Lower lobe of right lung (tissue), 2 donors: Measurements from ENCODE around the gene FCHO1. TPM values are rescaled to one million over a fixed set of nuclear protein-coding genes. Genes with fewer than 3 reads are reported as not detected.

ENCODE experiments used
- ATAC-seq, 2 donors: fragments of 200-7000 bp; cut with Tn5 transposase; one replicate each; pipeline ENCODE4 v1.9.1; 2020 to 2022; ENCODE audit warnings: mild to moderate bottlenecking in 2 of 2, moderate library complexity in 2 of 2
- DNase-seq: peaks from one replicate; pipeline ENCODE4 v3.0.0-alpha.2; 2020
- H3K27ac ChIP-seq: fragments of 200-600 bp; one replicate; pipeline ENCODE4 v1.8.0; 2022
- H3K27me3 ChIP-seq: fragments of 200-600 bp; one replicate; pipeline ENCODE4 v1.8.0; 2022; ENCODE audit warnings: low read depth
- H3K36me3 ChIP-seq: fragments of 200-600 bp; one replicate; pipeline ENCODE4 v1.8.0; 2022; ENCODE audit warnings: mild to moderate bottlenecking
- H3K4me1 ChIP-seq: fragments of 200-600 bp; one replicate; pipeline ENCODE4 v1.8.0; 2022
- H3K4me3 ChIP-seq: fragments of 200-600 bp; one replicate; pipeline ENCODE4 v1.8.0; 2022; ENCODE audit warnings: mild to moderate bottlenecking
- H3K9me3 ChIP-seq: fragments of 200-600 bp; one replicate; pipeline ENCODE4 v1.8.0; 2022
- CTCF ChIP-seq: fragments of 200-600 bp; IDR thresholded peaks from one replicate; pipeline ENCODE4 v1.8.0; 2022; ENCODE audit warnings: antibody characterized with exemption, mild to moderate bottlenecking
- intact Hi-C: fragments of 100-400 bp; cut with DNase I; formaldehyde crosslinking; loops from one replicate; pipeline ENCODE4 v1.11.0; 2022
- total RNA-seq: library from RNA; stranded (reverse); fragmentation: NEBNext Ultra II Directional; extraction: Animal tissue kit (Norgen Biotek cat#: 25700); gene quantifications from one replicate; pipeline ENCODE4 v1.2.1, GENCODE V29; 2021
- donor health status: DM: no; HTN: yes; CAD: no; lungs with severe emphysema.

Gene FCHO1
- total RNA-seq, 1 donor from 2014 or later, result 8.7 TPM

- no peak for DNase-seq
- no peak for TF ChIP-seq CTCF
- Histone ChIP-seq H3K27me3 (no peaks in the 10 kb centered on the region), H3K4me1 (peaks cover 16% of the 10 kb centered on the region), H3K27ac (no peak overlapping the region), H3K9me3 (no peaks in the 10 kb centered on the region), H3K4me3 (no peak overlapping the region), H3K36me3 (peaks cover 77% of the 10 kb centered on the region)
- intact Hi-C loops, result no loop called here
- no peak for ATAC-seq
Observed at GRCh38 chr19:17735410-17735809, 15.9 kb upstream of the FCHO1 start.

GRCh38 chr19:17737690-17738153 is 13.6 kb upstream of the FCHO1 start:
- Histone ChIP-seq H3K27me3 (no peaks in the 10 kb centered on the region), H3K27ac (no peak overlapping the region), H3K9me3 (no peaks in the 10 kb centered on the region), H3K4me3 (no peak overlapping the region), H3K4me1 (peaks cover 6% of the 10 kb centered on the region), H3K36me3 (peaks cover 56% of the 10 kb centered on the region)
- ATAC-seq (no peak), DNase-seq (no peak)
- no peak for TF ChIP-seq CTCF
- intact Hi-C loops, result no loop called here

- H3K27me3 ChIP-seq, result no peaks in the 10 kb centered on the region
- H3K4me1 ChIP-seq, result peaks cover 6% of the 10 kb centered on the region
- peaks cover 40% of the 10 kb centered on the region for H3K36me3 ChIP-seq
- peak in 1 of 2 donors; percentile 62 for ATAC-seq
- H3K27ac ChIP-seq, result no peak overlapping the region
- no peaks in the 10 kb centered on the region for H3K9me3 ChIP-seq
- DNase-seq, result peak; percentile 70
- TF ChIP-seq CTCF, result no peak
- H3K4me3 ChIP-seq, result no peak overlapping the region
- intact Hi-C loops, result no loop called here
Observed at GRCh38 chr19:17739121-17739875, 12.0 kb upstream of the FCHO1 start.

- H3K9me3 ChIP-seq, result no peaks in the 10 kb centered on the region
- H3K27me3 ChIP-seq, result no peaks in the 10 kb centered on the region
- peaks cover 19% of the 10 kb centered on the region for H3K36me3 ChIP-seq
- no peak for TF ChIP-seq CTCF
- no peak overlapping the region for H3K4me3 ChIP-seq
- DNase-seq (no peak), ATAC-seq (no peak)
- H3K4me1 ChIP-seq, result peaks cover 6% of the 10 kb centered on the region
- intact Hi-C loops, result no loop called here
- no peak overlapping the region for H3K27ac ChIP-seq
Observed at GRCh38 chr19:17741456-17741855, 9.8 kb upstream of the FCHO1 start.

GRCh38 chr19:17743874-17744580 is 7.2 kb upstream of the FCHO1 start:
- no peaks in the 10 kb centered on the region for H3K36me3 ChIP-seq
- ATAC-seq, result no peak

More at GRCh38 chr19:17743874-17744580, 7.2 kb upstream of the FCHO1 start:
- Histone ChIP-seq H3K9me3 (no peaks in the 10 kb centered on the region), H3K4me1 (peaks cover 16% of the 10 kb centered on the region), H3K4me3 (no peak overlapping the region), H3K27me3 (no peaks in the 10 kb centered on the region), H3K27ac (no peak overlapping the region)
- no peak for TF ChIP-seq CTCF
- DNase-seq, result no peak
- intact Hi-C loops, result no loop called here
